NCI-H1436 (cell line): Measurements from ENCODE around the gene RARB.

Experiments
- DNase-seq: peaks from one replicate; lab custom pipeline; 2025; lab: John Stamatoyannopoulos, UW

The RARB gene

DNA sequence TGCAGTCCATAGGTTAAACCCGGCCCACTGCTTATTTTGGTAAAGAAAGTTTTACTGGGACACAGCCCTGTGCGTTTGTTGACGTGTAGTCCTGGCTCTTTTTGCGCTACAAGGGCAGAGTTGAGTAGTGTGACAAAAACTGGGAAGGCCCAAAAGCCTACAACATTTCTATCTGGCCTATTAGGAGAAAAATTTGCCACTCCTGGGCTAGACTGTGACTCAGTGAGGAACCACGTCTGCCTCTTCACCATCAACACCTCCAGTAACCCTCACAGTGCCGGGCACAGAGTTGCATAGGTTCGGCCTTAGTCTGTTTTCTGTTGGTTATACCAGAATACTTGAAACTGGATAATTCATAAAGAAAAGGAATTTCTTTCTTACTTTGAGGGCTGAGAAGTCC, 126.3 kb downstream of the RARB start:
- DNase-seq = no peak

DNA sequence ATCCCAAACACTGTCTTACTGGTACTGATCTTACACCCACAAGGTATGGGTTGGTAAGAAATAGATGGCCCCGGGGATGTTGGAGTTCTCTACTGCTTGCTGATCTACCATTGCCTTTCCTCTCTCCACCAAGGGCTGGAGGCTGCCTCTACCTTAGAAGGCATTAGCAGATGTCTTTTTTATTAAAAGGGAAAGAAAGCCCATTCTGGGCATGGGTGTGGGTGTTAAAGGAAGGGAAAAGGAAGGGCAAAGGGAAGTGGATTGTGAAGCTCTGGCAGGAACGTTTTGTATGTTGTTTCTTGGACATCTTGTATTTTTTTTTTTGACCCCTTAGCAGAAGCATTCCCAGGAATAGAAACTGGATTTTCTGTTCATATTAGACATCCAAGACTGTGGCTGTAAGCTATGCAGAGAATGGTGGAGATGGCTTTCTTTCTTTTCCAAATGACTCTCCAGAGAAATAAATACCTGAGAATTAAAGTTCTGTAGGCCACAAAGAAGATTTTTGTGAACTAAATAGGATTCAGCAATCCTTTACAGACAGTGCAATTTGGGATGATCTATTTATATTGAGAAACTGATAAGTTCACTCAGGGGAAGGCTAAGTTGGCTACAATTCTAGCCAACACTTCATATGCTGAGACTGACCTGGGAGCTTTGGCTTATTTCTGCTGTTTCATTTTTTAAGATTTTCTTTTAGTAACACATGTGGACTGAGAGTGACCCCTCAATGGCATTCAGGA, 127.8 kb downstream of the RARB start:
- no peak for DNase-seq

DNA sequence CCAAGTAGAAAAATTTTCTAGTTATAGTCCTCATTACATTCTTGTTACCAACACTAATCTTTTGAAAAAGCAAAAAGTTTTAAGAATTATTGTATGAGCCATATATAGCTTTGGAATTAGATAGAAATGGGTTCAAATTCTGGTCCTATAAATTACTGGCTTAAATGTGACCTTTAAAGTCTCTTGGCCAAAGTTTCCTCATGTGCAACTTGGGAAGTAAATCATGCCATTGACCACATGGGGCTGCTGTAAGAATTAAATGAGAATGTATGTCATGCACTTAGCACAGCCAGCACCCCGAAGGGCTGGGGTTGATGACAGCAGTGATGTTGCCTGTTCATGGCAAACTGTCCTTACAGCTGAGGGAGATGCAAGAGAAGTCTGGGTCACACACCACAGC, 128.4 kb downstream of the RARB start:
- no peak for DNase-seq

DNA sequence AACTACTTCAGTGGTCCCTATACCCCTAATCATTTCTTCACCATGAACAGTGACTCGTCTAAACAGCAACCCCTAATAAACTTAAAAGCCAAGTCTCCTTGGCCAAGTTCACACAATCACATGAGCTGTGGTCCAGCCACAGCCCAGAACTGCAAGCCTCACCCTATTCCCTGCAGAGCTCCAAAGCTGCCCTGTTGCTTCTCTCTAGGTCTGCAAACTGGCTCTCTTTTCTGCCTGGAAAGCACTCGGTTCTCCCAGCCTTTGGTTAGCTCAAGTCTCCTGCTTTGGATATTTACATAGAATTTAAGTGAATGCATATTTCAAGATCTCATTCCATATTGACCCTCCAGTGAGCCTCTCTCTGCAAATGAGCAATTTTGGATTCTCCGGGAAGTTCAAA, 129.6 kb downstream of the RARB start:
- DNase-seq = no peak

DNA sequence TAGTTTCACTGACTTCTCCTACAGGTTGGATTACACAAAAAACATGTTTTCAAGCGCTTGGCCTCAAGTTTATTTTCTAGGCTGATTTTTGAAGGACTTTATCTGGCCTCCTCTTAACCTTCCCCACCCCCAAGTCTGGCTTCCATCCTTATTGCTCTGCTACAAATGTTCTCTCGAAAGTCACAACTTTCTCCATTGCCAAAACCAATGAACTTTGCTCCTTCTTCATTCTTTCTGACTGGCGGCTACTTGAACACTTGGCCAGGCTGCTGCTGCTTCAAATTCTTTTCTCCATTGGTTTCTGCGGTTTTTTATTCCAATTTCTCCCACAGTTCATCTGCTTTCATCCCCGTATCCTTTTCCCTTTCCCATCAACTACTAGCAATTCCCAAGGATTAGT, 130.1 kb downstream of the RARB start:
- no peak for DNase-seq

DNA sequence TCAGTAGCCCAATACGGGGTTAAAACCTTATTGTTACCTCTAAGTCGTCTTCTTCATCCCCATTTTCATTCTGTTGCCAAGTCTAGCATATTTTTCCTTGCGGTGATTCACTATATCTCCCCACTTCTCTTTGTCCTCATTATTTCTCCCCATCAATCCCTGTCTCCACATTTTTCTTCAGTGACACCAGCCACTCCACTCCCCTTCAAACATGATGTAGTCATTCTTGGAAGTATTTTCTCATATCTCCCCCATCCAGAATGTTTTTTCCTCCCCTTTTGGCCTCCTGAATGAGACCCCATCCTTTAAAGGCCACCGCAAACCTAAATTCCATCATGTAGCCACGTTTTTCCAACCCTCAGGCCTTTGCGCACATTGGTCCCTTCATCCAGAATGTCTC, 130.7 kb downstream of the RARB start:
- DNase-seq = no peak

- DNase-seq = no peak
Observed at GRCh38 chr3:25563601-25564000, 135.5 kb downstream of the RARB start.

- no peak for DNase-seq
Observed at GRCh38 chr3:25564075-25564474, 136.0 kb downstream of the RARB start.

DNA sequence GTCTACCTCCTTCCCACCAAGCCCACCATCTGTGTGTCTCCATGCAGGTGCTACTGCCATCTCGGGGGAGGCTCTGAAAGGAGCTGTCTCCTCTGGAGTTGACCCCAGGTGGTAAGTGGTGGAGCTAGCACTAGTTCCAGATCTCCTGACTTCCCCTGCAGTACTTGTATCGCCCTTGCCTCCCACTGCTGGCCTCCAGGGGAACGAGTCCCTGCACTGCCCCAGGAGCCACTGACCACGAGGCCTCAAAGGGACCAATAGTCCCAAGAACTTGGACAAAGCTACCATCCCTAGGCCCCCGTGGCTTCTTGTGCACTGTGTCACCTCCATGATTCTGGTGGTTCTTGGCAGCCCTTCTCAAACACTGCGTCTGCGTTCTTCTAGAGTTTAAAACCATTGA, 137.7 kb downstream of the RARB start:
- no peak for DNase-seq

DNA sequence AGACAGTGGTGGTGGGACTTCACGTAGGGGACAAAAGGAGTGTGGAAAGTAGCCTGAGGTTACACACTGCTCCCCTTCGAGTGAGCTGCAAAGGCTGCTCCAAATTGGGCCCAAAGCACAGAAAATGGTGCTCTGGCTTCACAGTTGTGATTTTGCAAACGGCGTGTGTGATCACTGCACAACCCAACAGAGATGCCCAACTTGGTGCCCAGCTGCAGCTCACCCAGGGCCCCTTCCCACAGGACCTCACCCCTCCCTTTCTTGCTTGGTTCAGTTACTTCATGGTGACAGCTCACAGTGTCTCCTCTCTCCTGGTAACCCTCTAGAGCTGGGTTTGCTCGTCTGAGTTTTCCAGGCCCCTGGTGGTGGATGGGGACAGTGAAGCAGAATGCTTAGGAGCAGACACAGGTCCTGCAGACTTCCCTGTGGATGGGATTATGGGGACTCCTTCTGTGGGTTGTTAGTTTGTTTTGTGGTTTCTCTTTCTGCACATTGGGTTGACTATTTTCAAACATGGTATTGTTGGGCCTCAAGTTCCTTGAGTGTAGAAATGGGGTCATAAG, 138.4 kb downstream of the RARB start:
- no peak for DNase-seq

GRCh38 chr3:25567388-25567787, 139.3 kb downstream of the RARB start:
- DNase-seq = no peak

GRCh38 chr3:25567806-25568524, 139.9 kb downstream of the RARB start:
- no peak for DNase-seq

GRCh38 chr3:25568525-25569078, 140.5 kb downstream of the RARB start:
- no peak for DNase-seq

DNA sequence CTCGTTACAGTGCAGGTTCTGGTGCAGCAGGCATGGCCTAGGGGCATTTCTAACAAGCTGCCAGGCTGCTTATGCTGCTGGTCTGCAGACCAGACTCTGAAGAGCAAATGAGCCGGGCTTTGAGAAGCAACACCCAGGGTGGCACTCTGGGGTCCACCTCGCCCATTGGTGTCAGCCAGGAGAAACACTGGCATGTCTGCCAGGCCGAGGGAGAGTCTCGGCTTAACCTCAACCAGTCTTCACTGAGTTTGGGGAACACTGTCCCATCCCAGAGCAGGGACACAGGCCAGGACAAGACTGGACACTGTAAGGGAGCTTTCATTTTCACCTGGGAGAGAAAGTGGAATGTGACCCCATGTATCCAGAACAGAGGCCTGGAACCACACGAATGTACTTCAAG, 143.2 kb downstream of the RARB start:
- DNase-seq = no peak

DNA sequence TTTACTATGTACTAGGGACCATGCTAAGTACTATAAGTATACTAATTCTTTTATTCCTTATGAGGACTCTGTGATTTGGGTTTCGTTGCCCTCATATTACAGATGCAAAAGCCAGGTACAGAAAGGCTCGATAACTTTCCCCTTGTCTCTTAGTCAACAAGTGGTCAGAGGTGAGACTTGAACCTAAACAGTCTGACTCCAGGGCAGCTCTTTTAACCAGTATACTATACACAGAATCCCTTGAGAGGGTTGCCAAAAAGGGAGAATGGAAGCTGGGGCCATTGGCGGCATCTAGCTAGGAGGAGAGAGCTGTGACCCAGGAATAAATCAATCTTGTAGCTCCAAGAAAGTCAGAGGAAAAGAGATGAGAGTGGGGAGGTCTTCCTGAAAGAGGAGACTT, 144.3 kb downstream of the RARB start:
- DNase-seq = no peak

GRCh38 chr3:25572919-25573385, 144.9 kb downstream of the RARB start:
- no peak for DNase-seq

DNA sequence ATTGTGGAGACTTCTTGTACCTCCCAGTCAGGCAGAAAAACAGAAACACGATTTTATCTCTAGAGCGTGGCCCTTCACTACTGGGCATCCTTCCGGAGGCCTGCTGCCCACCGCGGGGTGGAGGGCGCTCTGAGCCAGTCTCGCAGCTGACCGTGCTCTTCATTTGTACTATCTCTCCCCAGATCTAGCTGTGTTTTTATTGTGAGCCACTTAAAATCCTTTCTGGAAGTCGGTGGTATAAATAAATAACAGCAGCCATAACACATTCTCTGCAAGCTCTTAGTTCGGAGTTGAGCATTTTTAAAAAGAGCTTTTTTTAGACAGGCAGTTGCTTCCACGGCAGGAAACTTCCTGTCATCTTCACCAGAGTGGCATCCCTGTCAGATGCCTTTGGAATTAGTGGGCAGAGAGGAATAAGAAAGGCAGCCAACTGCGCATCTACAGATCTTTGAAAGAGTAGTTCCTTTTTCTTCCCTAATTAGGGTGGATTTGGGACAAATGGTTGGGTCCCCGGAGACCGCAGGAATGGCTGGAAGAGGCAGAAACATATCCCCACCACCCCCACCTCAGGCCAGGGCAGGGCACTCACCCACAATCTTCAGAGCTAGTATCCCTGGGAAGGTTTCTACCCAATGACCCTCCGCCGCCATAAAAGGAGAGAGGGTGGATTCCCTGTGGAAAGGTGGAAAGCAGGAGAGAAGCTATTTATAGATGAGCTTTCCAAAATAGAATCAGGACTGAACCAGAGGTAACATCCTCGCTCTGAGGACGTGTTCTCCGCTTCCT, 145.5 kb downstream of the RARB start:
- no peak for DNase-seq

DNA sequence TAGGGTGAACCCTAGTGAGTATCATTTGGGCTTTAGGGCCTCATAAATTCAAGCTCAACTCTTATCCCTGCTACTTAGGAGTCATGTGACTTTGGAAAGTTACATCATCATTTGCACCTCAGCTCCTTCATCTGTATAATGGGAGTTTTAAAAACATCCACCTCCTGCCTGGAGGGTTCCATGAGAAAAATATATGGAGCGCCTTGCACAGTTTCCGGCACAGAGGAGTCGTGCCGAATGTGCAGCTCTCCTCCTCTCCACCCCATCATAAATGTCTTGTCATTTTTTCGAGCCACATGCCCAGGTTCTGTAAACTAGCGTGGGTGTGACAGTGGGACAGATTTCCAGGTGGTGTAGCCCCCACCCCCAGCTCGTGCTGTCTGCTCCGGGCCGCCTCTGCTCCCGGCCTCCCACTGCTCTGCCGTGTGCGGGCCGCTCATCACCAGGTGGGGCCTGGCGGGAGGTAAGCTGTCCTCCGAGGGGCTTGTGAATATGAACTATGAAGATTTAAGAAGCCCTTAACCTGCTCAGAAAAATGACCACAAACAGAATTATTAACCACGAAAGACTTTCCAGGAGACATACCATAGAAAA, 146.2 kb downstream of the RARB start:
- no peak for DNase-seq

- no peak for DNase-seq
Observed at GRCh38 chr3:25575001-25575400, 146.9 kb downstream of the RARB start.

DNA sequence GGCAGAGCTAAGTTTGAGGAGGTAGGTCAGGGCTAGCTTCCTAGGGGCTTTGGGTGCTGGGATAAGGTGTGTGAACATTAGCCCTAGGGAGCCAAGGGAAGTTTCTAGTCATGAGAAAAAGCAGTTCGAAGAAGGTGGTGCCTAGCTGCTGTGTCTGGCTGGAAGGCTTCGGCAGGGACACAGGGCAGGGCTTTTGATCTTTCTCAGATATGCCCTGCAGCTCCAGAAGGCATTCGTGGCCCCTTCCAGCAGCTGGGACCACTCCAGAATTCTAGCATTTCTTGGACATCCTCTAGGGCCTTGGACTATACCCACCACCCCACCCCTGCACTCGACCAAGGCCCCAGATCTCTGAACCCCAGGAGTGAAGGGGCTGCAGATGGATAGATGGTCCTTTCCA, 148.1 kb downstream of the RARB start:
- no peak for DNase-seq

- no peak for DNase-seq
Observed at GRCh38 chr3:25576831-25577454, 148.9 kb downstream of the RARB start.
